Stimulated activated CD8-positive, alpha-beta memory T cell treated with anti-CD3 and anti-CD28 coated beads, Interleukin-7, amount 100 ng/mL, for 1 hour (primary cell): Measurements from ENCODE around the gene KCNIP2.

Experiments
- DNase-seq, 2 donors: peaks; one replicate each; pipeline ENCODE4 v3.0.0-alpha.2; 2020; ENCODE audit warnings: low read depth in 2 of 2

Gene KCNIP2

GRCh38 chr10:101843032-101844021, at the start of gene KCNIP2:
Gene KCNIP2, minus strand, starts transcription at chr10:101843800. Its CDS starts 232 bp downstream, at chr10:101843568.
- DNase-seq, result no peak

- no peak for DNase-seq
Observed at GRCh38 chr10:101892782-101893391, 49.3 kb upstream of the KCNIP2 start.

GRCh38 chr10:101889256-101890210, 45.9 kb upstream of the KCNIP2 start:
- DNase-seq, result peak in 1 of 2 donors; percentile 48

- no peak for DNase-seq
Observed at GRCh38 chr10:101888251-101888949, 44.8 kb upstream of the KCNIP2 start.

- DNase-seq, result no peak
Observed at GRCh38 chr10:101887775-101888174, 44.2 kb upstream of the KCNIP2 start.

- no peak for DNase-seq
Observed at GRCh38 chr10:101886521-101887312, 43.1 kb upstream of the KCNIP2 start.

GRCh38 chr10:101881036-101881774, 37.6 kb upstream of the KCNIP2 start:
- DNase-seq, result no peak

GRCh38 chr10:101880232-101880573, 36.6 kb upstream of the KCNIP2 start:
- no peak for DNase-seq

GRCh38 chr10:101879456-101880231, 36.0 kb upstream of the KCNIP2 start:
- DNase-seq, result no peak

GRCh38 chr10:101878869-101879268, 35.3 kb upstream of the KCNIP2 start:
- DNase-seq, result no peak

- DNase-seq, result no peak
Observed at GRCh38 chr10:101875068-101875688, 31.6 kb upstream of the KCNIP2 start.

- DNase-seq, result no peak
Observed at GRCh38 chr10:101874252-101874651, 30.7 kb upstream of the KCNIP2 start.

- no peak for DNase-seq
Observed at GRCh38 chr10:101867931-101868330, 24.3 kb upstream of the KCNIP2 start.

GRCh38 chr10:101859530-101859929, 15.9 kb upstream of the KCNIP2 start:
- DNase-seq, result no peak

GRCh38 chr10:101858723-101859500, 15.3 kb upstream of the KCNIP2 start:
- no peak for DNase-seq

- no peak for DNase-seq
Observed at GRCh38 chr10:101857802-101858476, 14.3 kb upstream of the KCNIP2 start.

GRCh38 chr10:101856626-101857025, 13.0 kb upstream of the KCNIP2 start:
- DNase-seq, result no peak
